Skeletal muscle tissue (tissue), 4 donors: ENCODE results near the gene RFX5. TPM values are rescaled to one million over a fixed set of nuclear protein-coding genes. Genes with fewer than 3 reads are reported as not detected.
"Not testable (repeated sequence)": the region's sequence is repeated elsewhere in the genome, so short reads cannot be mapped to it uniquely, and the experiment has no call there.

Experiments used
- H3K27ac ChIP-seq: one replicate; pipeline ENCODE4 v1.7.0; 2013; ENCODE audit warnings: mild to moderate bottlenecking, low read depth, low read length, inconsistent platforms
- H3K27me3 ChIP-seq, 3 donors: one replicate each; pipeline ENCODE4 v1.7.0; 2013; ENCODE audit warnings: low read length in 3 of 3; ENCODE audit not compliant: control insufficient read depth in 3 of 3, insufficient read depth in 3 of 3
- H3K36me3 ChIP-seq, 3 donors: one replicate each; pipeline ENCODE4 v1.7.0; 2013; ENCODE audit warnings: low read length in 3 of 3; ENCODE audit not compliant: control insufficient read depth in 3 of 3, insufficient read depth in 3 of 3
- H3K4me1 ChIP-seq, 3 donors: one replicate each; pipeline ENCODE4 v1.7.0; 2013; ENCODE audit warnings: low read length in 3 of 3, mild to moderate bottlenecking in 3 of 3; ENCODE audit not compliant: control insufficient read depth in 3 of 3, insufficient read depth in 3 of 3
- H3K4me3 ChIP-seq, 3 donors: one replicate each; pipeline ENCODE4 v1.7.0; 2013; ENCODE audit warnings: low read length in 3 of 3
- H3K9ac ChIP-seq, 3 donors: one replicate each; pipeline ENCODE4 v1.7.0; 2013; ENCODE audit warnings: low read length in 3 of 3, mild to moderate bottlenecking in 3 of 3, moderate library complexity in 2 of 3, low read depth in 1 of 3
- H3K9me3 ChIP-seq, 3 donors: one replicate each; pipeline ENCODE4 v1.7.0; 2013; ENCODE audit warnings: low read length in 3 of 3; ENCODE audit not compliant: control insufficient read depth in 3 of 3
- total RNA-seq: library from RNA; depleted of rRNA; stranded (reverse); fragments of >200 nt; gene quantifications from one replicate; pipeline ENCODE4 v1.2.3, GENCODE V29; 2014
- donor health status: Osteomylitis.

The RFX5 gene
- total RNA-seq, result 24.0 TPM

DNA sequence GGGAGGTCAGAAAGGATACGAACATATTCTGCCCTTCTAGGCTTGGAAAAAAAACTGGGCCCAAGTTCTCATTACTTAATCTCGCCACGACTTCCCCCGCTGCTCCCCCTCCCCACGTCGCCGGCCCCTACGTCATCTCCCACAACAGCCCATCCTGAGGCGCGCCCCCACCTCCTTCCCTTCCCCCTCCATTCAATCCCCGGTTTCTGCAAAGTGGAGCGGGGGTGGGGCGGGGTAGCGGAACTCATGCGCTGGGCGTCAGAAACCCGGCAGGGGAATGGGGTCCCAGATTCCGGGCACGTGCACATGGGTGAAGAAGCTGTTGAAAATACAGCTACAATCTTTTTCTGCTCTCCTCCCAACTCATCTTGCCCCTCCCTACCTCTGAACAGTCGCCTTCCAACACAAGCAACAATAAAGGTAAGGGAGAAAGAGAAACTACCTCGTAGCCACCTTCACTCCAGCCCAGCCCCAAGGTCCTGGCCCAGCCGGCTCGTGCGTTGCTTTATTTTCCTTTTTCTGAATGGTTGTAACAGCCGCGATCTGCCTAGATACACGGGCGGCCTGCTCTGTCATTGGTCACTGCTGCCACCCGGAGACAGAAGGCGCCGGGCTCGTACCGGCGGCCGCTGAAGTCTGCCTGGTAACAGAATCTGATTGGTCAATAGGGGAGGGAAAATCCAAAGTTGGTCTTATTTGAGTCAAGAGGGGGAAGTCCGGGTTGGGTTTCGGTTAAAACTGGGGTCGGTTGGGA is at the start of gene RFX5:
Gene RFX5, minus strand, starts transcription at position 484 of the 754 bp plus-strand sequence. CDS start 932 bp downstream, outside the sequence.
- no peaks in the 10 kb centered on the region for H3K9me3 ChIP-seq
- no peaks in the 10 kb centered on the region for H3K27me3 ChIP-seq
- peaks cover 32 to 35% (median 34%) of the 10 kb centered on the region in 3 donors for H3K36me3 ChIP-seq
- H3K4me3 ChIP-seq, result peak within 1 kb of the TSS; percentile 93 to 96 (median 94)
- peaks cover 9 to 15% (median 14%) of the 10 kb centered on the region in 3 donors for H3K4me1 ChIP-seq
- H3K27ac ChIP-seq, result peak within 1 kb of the TSS; percentile 95
- peak within 1 kb of the TSS; percentile 89 to 94 (median 89) for H3K9ac ChIP-seq

DNA sequence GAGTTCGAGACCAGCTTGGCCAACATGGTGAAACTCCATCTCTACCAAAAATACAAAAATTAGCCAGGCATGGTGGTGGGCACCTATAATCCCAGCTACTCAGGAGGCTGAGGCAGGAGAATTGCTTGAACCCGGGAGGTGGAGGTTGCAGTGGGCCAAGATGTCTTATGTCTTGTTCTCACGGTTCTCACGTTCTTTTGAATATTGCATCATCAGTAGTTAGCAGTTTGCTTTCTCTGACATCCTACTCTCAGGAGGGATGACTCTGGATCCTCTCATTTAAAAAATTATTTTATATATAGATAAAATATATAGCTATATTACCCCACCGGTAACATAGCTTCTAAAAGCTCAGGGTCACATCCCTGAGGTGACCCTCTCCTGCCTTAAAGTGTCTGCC is 49.2 kb upstream of the RFX5 start:
- H3K4me3 ChIP-seq, H3K27me3 ChIP-seq, H3K9ac ChIP-seq, H3K27ac ChIP-seq, H3K9me3 ChIP-seq: not testable (repeated sequence)
- peaks cover 10 to 14% (median 12%) of the 10 kb centered on the region in 3 donors for H3K36me3 ChIP-seq
- peaks cover 10 to 16% (median 15%) of the 10 kb centered on the region in 3 donors for H3K4me1 ChIP-seq

DNA sequence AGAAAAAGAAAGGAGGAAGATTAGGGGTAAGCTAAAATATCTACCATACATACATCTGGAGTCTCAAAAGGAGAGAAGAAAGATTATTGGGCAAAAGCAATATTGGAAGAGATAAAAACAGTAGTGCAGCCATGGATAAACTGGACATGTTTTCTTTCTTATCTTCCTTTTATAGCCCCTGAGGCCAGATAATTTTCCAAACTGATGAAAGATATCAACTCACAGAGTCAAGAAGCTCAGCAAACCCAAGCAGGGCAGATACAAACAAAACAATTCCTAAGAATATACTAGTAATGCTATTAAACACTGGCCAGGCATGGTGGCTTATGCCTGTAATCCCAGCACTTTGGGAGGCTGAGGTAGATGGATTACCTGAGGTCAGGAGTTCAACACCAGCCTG is 46.5 kb upstream of the RFX5 start:
- Histone ChIP-seq H3K9me3 (no peaks in the 10 kb centered on the region), H3K4me1 (no peaks in the 10 kb centered on the region), H3K4me3 (no peak overlapping the region), H3K36me3 (no peaks in the 10 kb centered on the region), H3K9ac (no peak overlapping the region), H3K27me3 (no peaks in the 10 kb centered on the region), H3K27ac (no peak overlapping the region)

DNA sequence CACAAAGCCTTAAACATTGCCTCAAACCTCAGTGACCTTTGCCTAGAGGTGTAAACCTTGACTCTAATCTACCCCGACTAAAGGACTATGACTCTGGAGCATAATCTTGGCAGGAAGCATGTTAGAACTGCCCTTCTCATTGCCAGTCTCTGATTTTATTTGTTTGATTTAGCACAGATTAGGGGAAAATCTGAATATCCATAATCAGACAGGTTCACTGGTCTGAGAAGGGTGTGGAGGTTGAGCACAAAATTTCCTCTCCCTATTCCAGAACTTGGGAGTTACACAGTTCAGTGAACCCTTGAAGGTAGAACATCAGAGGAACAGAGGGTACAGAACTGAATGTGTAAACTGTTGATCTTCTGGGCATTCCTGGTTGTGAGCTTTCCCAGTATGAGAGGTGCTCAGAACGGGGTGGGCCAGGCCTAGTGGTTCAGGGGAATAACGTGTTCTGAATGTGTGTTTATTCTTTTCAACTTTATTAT is 44.1 kb upstream of the RFX5 start:
- no peak overlapping the region for H3K9ac ChIP-seq
- no peaks in the 10 kb centered on the region for H3K9me3 ChIP-seq
- H3K27ac ChIP-seq, result no peak overlapping the region
- no peaks in the 10 kb centered on the region for H3K4me1 ChIP-seq
- H3K4me3 ChIP-seq, result no peak overlapping the region
- no peaks in the 10 kb centered on the region for H3K36me3 ChIP-seq
- no peaks in the 10 kb centered on the region for H3K27me3 ChIP-seq

DNA sequence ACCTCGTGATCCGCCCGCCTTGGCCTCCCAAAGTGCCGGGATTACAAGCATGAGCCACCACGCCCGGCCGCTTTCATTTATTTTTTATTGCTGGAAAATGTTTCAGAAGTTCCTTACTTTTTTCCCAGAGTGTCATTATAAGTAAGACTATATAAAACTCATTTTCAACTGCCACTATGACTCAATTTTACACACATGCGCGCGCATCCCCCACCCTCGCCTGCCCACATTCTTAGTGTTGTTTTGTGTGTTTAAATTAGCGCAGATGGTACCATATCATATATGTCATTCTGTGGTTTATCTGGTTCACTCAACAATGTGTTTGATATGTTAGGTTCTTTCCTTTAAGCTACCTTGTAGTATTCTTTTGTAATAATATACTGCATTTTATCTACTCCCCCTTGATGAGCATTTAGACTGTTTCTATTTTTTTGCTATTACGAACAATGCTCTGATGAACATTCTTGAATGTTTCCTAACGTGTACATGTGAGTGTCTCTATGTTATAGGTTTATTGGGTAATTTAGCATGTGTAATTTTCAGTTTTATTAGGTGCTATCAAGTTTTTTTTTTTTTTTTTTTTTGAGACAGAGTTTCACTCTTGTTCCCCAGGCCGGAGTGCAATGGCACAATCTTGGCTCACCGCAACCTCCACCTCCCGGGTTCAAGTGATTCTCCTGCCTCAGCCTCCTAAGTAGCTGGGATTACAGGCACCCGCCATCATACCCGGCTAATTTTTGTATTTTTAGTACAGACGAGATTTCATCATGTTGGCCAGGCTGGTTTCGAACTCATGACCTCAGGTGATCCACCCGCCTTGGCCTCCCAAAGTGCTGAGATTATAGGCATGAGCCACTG is 43.4 kb upstream of the RFX5 start:
- not testable (repeated sequence) for H3K36me3 ChIP-seq, H3K9ac ChIP-seq, H3K4me3 ChIP-seq, H3K27ac ChIP-seq, H3K4me1 ChIP-seq, H3K27me3 ChIP-seq, H3K9me3 ChIP-seq

DNA sequence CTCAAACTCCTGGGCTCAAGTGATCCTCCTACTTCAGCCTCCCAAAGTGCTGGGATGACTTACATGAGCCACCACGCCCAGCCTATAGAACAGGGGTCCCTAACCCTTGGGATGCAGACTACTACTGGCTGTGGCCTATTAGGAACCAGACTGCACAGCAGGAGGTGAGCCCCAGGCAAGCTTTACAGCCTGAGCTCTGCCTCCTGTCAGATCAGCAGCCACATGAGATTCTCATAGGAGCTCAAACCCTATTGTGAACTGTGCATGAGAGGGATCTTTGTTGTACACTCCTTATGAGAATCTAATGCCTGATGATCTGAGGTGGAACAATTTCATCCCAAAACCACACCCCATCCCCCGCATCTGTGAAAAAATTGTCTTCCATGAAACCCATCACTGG is 39.0 kb upstream of the RFX5 start:
- no peak overlapping the region for H3K27ac ChIP-seq
- H3K4me1 ChIP-seq, result no peaks in the 10 kb centered on the region
- H3K9me3 ChIP-seq, result no peaks in the 10 kb centered on the region
- H3K4me3 ChIP-seq, result no peak overlapping the region
- no peaks in the 10 kb centered on the region for H3K27me3 ChIP-seq
- no peak overlapping the region for H3K9ac ChIP-seq
- H3K36me3 ChIP-seq, result no peaks in the 10 kb centered on the region

DNA sequence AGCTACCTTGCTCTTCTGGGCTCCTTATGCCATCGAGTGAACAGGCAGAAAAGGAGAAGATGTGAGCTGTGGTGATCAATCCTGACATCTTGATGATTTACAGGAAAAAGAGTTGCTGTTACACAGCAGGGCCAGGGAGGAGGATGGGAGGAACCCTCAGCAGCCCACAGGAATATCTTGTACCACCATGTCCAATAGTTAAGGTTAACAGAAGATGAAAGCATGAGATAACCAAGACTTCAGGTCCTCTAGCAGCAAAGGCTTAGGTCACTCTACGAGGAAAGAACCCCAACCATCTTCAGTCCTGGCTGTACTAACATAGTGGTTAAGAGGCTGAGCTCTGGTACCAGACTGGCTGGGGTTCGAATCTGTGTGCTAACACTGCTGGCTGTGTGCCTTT is 37.5 kb upstream of the RFX5 start:
- Histone ChIP-seq H3K27me3 (no peaks in the 10 kb centered on the region), H3K36me3 (no peaks in the 10 kb centered on the region), H3K9ac (no peak overlapping the region), H3K27ac (no peak overlapping the region), H3K4me3 (no peak overlapping the region), H3K9me3 (no peaks in the 10 kb centered on the region), H3K4me1 (no peaks in the 10 kb centered on the region)

DNA sequence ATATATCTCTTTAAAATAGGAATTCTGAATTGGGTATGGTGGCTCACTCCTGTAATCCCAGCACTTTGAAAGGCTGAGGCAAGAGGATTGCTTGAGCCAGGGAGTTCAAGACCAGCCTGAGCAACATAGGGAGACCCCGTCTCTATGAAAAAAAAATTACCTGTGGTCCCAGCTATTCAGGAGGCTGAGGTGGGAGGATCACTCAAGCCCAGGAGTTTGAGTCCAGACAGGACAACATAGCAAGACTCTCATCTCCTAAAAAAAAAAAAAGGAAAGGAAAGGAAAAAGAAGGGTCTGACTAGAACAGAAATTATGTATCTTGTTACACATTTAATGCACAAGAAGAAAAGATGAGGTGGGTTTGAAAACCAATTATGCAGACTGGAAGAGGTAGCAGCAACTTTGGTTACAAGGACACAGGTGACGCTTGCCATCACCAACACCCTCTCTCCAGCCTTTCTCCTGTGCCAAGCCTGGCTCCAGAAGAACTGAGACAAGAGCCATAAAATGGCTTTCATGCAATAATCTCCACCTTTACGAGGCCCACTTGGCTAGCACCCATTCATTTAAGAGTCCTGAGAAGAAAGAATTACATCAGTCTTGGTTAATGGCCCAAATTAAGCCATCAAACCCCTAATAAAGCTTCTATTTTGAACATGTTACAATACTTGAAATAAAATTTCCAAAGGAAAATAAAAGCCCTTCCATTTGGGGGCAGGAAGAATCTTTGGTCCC is 30.3 kb upstream of the RFX5 start:
- H3K4me1 ChIP-seq, result peaks cover 2 to 6% (median 2%) of the 10 kb centered on the region in 3 donors
- no peak overlapping the region for H3K27ac ChIP-seq
- no peak overlapping the region for H3K4me3 ChIP-seq
- no peak overlapping the region for H3K9ac ChIP-seq
- H3K27me3 ChIP-seq, result no peaks in the 10 kb centered on the region
- no peaks in the 10 kb centered on the region for H3K9me3 ChIP-seq
- H3K36me3 ChIP-seq, result no peaks in the 10 kb centered on the region

DNA sequence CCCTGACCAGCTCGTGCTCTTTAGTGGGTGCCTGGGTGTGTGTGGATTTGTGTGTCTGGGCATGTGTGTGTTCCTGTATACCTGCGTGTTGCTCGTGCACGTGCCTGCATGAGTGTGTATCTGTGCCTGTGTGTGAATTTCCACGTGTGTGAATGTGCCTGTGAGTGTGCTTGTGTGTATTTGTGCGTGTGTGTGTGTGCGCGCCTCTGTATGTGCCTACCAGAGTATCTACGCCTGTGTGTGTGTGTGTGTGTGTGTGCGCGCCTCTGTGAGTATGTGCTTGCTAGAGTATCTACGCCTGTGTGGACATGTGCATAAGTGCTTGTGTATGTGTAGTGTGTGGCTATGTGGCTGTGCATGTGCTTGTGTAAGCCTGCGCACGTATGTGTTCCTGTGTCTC is 26.1 kb upstream of the RFX5 start:
- Histone ChIP-seq H3K36me3 (peaks cover under 1 to 6% (median 4%) of the 10 kb centered on the region in 3 donors), H3K4me3 (no peak overlapping the region), H3K27me3 (no peaks in the 10 kb centered on the region), H3K4me1 (peaks cover 39 to 44% (median 43%) of the 10 kb centered on the region in 3 donors), H3K9ac (peak overlapping the region in 1 of 3 donors; percentile 19), H3K9me3 (no peaks in the 10 kb centered on the region), H3K27ac (no peak overlapping the region)
